Esophagus squamous epithelium (tissue), 4 donors: ENCODE data around the gene DAPK2.

Source experiments
- POLR2A ChIP-seq, 4 donors: fragments of 450-650 bp; IDR thresholded peaks; one replicate each; pipeline ENCODE4 v1.6.1; 2017; ENCODE audit warnings: antibody characterized with exemption in 4 of 4, mild to moderate bottlenecking in 4 of 4, moderate library complexity in 3 of 4
- TF ChIP-seq, protein P1 (sequence below), 6 experiments: fragments of 450-650 bp in 4 of 6; fragments of 200-600 bp in 2 of 6; sonication (generic) in 2 of 6; IDR thresholded peaks; one replicate each; pipeline ENCODE4 v1.5.1; 2016 to 2019; ENCODE audit warnings: antibody characterized with exemption in 6 of 6, mild to moderate bottlenecking in 4 of 6, moderate library complexity in 4 of 6

GRCh38 chr15:64072812-64073211, 26.5 kb upstream of the DAPK2 start:
- TF ChIP-seq POLR2A (IDR thresholded peaks at IDR 0.05) = no peak
- TF ChIP-seq, protein P1, sequence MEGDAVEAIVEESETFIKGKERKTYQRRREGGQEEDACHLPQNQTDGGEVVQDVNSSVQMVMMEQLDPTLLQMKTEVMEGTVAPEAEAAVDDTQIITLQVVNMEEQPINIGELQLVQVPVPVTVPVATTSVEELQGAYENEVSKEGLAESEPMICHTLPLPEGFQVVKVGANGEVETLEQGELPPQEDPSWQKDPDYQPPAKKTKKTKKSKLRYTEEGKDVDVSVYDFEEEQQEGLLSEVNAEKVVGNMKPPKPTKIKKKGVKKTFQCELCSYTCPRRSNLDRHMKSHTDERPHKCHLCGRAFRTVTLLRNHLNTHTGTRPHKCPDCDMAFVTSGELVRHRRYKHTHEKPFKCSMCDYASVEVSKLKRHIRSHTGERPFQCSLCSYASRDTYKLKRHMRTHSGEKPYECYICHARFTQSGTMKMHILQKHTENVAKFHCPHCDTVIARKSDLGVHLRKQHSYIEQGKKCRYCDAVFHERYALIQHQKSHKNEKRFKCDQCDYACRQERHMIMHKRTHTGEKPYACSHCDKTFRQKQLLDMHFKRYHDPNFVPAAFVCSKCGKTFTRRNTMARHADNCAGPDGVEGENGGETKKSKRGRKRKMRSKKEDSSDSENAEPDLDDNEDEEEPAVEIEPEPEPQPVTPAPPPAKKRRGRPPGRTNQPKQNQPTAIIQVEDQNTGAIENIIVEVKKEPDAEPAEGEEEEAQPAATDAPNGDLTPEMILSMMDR (IDR thresholded peaks at IDR 0.05) = no peak
